NCI-H1105 treated with DMSO at 0.1 percent for 48 hours (cell line): ENCODE data around the gene DNHD1.

Experiments
- DNase-seq: peaks from one replicate; lab custom pipeline; 2025; lab: John Stamatoyannopoulos, UW

Gene DNHD1

GRCh38 chr11:6538456-6538855 is 41.4 kb downstream of the DNHD1 start:
- no peak for DNase-seq

GRCh38 chr11:6538945-6539344 is 41.9 kb downstream of the DNHD1 start:
- DNase-seq: no peak

- DNase-seq: no peak
Observed at GRCh38 chr11:6539748-6540268, 42.7 kb downstream of the DNHD1 start.

- DNase-seq: no peak
Observed at GRCh38 chr11:6541356-6541755, 44.3 kb downstream of the DNHD1 start.

- DNase-seq: no peak
Observed at GRCh38 chr11:6542727-6543126, 45.6 kb downstream of the DNHD1 start.

- no peak for DNase-seq
Observed at GRCh38 chr11:6544921-6545850, 48.1 kb downstream of the DNHD1 start.

GRCh38 chr11:6545917-6546605 is 49.0 kb downstream of the DNHD1 start:
- DNase-seq: no peak

GRCh38 chr11:6546735-6547134 is 49.7 kb downstream of the DNHD1 start:
- no peak for DNase-seq

- no peak for DNase-seq
Observed at GRCh38 chr11:6547177-6547576, 50.1 kb downstream of the DNHD1 start.

- no peak for DNase-seq
Observed at GRCh38 chr11:6548121-6548520, 51.0 kb downstream of the DNHD1 start.

GRCh38 chr11:6548641-6549040 is 51.6 kb downstream of the DNHD1 start:
- DNase-seq: no peak

- no peak for DNase-seq
Observed at GRCh38 chr11:6553634-6554033, 56.6 kb downstream of the DNHD1 start.

GRCh38 chr11:6554828-6555706 is 58.0 kb downstream of the DNHD1 start:
- DNase-seq: no peak

- DNase-seq: no peak
Observed at GRCh38 chr11:6556139-6556949, 59.3 kb downstream of the DNHD1 start.

- no peak for DNase-seq
Observed at GRCh38 chr11:6557063-6557462, 60.0 kb downstream of the DNHD1 start.

GRCh38 chr11:6557761-6558674 is 60.9 kb downstream of the DNHD1 start:
- DNase-seq: no peak

- DNase-seq: no peak
Observed at GRCh38 chr11:6559369-6559768, 62.3 kb downstream of the DNHD1 start.

GRCh38 chr11:6561288-6561687 is 64.2 kb downstream of the DNHD1 start:
- no peak for DNase-seq

- DNase-seq: no peak
Observed at GRCh38 chr11:6563121-6563619, 66.1 kb downstream of the DNHD1 start.

- DNase-seq: no peak
Observed at GRCh38 chr11:6563667-6564066, 66.6 kb downstream of the DNHD1 start.
